ENCODE measurements around the gene SUSD5. TPM values are rescaled to one million over a fixed set of nuclear protein-coding genes. Genes with fewer than 3 reads are reported as not detected.

The SUSD5 gene
- total RNA-seq, 3 donors from 2014 or later = 0.66 to 4.2 (median 3.8) TPM

DNA sequence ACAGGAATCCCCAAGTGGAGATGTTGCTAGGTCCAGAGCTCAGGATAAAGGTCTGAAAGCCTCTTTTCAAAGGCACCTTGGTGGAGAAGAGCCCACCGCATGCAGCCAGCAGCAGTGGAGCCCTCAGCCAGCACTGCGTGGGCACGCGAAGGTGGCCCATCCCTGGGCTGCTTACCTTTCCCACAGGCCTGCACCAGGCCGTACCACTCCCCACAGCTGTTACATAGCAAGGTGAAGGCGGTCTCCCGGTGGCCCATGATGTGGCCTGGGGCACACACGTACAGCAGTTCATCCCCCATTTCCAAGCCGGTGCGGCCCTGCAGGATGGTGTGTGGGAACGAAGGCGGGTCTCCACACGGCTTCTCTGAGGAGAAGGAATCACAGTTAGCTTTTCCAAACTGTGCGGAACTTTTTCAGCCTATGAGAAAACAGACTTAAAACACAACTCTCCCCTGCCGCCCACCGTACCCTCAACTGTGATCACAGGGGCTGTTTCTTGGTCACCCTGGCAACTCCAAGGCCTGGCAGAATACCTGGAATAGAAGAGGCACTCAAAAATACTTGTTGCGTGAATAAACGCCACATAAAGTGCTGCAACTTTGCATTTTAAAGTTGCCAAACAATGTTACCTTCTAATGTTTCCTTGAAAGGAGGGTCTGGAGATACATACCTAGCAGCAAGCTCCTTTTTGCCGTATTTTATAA lies 43.7 kb downstream of the SUSD5 start:
- Histone ChIP-seq H3K4me3 (no peak overlapping the region), H3K27me3 (no peaks in the 10 kb centered on the region), H3K27ac (no peak overlapping the region), H3K4me1 (no peaks in the 10 kb centered on the region), H3K9me3 (peaks cover 0 to 6% of the 10 kb centered on the region in 2 donors), H3K36me3 (no peaks in the 10 kb centered on the region)
- intact Hi-C loops (cut with DNase I; ENCODE audit: low total_unique reads) = no loop called here
- no peak for DNase-seq (ENCODE audit: low spot score in 2 of 2)
- TF ChIP-seq POLR2AphosphoS5 (IDR thresholded peaks at IDR 0.05) (no peak), POLR2A (IDR thresholded peaks at IDR 0.05) (no peak)
- TF ChIP-seq, protein P1, sequence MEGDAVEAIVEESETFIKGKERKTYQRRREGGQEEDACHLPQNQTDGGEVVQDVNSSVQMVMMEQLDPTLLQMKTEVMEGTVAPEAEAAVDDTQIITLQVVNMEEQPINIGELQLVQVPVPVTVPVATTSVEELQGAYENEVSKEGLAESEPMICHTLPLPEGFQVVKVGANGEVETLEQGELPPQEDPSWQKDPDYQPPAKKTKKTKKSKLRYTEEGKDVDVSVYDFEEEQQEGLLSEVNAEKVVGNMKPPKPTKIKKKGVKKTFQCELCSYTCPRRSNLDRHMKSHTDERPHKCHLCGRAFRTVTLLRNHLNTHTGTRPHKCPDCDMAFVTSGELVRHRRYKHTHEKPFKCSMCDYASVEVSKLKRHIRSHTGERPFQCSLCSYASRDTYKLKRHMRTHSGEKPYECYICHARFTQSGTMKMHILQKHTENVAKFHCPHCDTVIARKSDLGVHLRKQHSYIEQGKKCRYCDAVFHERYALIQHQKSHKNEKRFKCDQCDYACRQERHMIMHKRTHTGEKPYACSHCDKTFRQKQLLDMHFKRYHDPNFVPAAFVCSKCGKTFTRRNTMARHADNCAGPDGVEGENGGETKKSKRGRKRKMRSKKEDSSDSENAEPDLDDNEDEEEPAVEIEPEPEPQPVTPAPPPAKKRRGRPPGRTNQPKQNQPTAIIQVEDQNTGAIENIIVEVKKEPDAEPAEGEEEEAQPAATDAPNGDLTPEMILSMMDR (IDR thresholded peaks at IDR 0.05) = no peak

DNA sequence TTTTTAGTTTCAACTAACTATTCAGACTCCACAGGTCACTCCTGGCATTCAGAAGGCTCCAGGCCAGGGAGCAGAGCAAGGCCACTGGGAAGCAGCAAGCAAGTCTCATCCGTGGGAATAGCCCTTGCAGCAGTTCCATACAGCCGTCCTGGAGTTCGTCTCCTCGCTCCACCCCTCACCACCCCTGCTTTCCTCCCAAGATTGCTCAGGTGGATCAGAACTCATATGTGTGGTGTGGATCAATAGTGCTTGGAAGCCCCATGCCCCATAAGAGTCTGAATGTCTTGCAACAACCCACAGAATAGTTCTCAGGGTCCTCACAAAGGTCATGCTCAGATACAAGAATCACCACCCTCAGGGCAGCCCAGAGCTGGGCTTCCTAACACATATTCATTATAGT lies 44.5 kb downstream of the SUSD5 start:
- Histone ChIP-seq H3K4me3 (no peak overlapping the region), H3K27ac (no peak overlapping the region), H3K36me3 (no peaks in the 10 kb centered on the region), H3K9me3 (no peaks in the 10 kb centered on the region), H3K27me3 (no peaks in the 10 kb centered on the region), H3K4me1 (no peaks in the 10 kb centered on the region)
- DNase-seq (ENCODE audit: low spot score in 2 of 2) = no peak
- intact Hi-C loops (cut with DNase I; ENCODE audit: low total_unique reads) = no loop called here
- TF ChIP-seq, protein P1 (IDR thresholded peaks at IDR 0.05) = no peak
- no peak for TF ChIP-seq POLR2AphosphoS5 (IDR thresholded peaks at IDR 0.05)
- no peak for TF ChIP-seq POLR2A (IDR thresholded peaks at IDR 0.05)

DNA sequence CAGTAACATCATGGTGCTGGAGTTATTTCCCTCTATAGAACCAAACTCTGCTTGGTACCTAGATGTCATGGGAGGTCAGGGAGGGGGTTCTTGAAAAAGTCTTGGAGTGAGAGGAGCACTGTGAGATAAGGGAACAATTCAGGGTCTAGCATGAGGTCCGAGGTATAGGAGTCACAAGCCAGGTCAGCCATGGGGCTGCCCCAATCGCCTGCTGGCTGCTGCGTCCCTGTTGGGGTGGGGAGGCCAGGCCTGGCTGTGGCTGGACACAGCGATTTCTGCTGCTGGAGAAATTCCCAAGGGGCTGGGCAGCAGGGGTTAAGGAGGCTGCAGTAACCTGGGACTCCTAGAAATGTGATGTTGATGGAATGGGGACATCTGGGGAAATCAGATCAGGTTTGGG lies 44.9 kb downstream of the SUSD5 start:
- no peaks in the 10 kb centered on the region for H3K27me3 ChIP-seq
- DNase-seq (ENCODE audit: low spot score in 2 of 2) = no peak
- H3K9me3 ChIP-seq = no peaks in the 10 kb centered on the region
- H3K36me3 ChIP-seq = no peaks in the 10 kb centered on the region
- no peak overlapping the region for H3K27ac ChIP-seq
- intact Hi-C loops (cut with DNase I; ENCODE audit: low total_unique reads) = no loop called here
- no peaks in the 10 kb centered on the region for H3K4me1 ChIP-seq
- H3K4me3 ChIP-seq = no peak overlapping the region
- TF ChIP-seq POLR2AphosphoS5 (IDR thresholded peaks at IDR 0.05) (no peak), POLR2A (IDR thresholded peaks at IDR 0.05) (no peak)
- TF ChIP-seq, protein P1 (IDR thresholded peaks at IDR 0.05) = no peak

DNA sequence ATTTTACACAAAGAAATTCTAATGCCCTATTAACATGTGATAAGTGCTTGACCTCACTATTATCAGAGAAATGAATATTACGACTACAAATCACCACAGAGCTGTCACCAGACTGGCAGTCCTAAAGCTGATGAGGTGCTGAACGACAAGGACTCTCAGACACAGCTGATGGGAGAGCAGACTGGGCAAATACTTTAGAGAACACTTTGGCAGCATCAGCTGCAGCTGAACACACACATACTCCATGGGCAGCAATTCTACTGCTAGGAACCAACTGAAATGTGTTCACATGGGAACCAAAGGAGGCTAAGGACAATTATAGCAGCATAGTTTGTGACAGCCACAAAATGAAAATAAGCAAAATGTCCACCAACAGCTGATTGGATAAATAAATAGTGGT lies 45.5 kb downstream of the SUSD5 start:
- no peak for DNase-seq (ENCODE audit: low spot score in 2 of 2)
- TF ChIP-seq POLR2AphosphoS5 (IDR thresholded peaks at IDR 0.05) = no peak
- Histone ChIP-seq H3K4me1 (no peaks in the 10 kb centered on the region), H3K27ac (no peak overlapping the region), H3K36me3 (no peaks in the 10 kb centered on the region), H3K4me3 (no peak overlapping the region), H3K9me3 (no peaks in the 10 kb centered on the region), H3K27me3 (no peaks in the 10 kb centered on the region)
- intact Hi-C loops (cut with DNase I; ENCODE audit: low total_unique reads) = no loop called here

DNA sequence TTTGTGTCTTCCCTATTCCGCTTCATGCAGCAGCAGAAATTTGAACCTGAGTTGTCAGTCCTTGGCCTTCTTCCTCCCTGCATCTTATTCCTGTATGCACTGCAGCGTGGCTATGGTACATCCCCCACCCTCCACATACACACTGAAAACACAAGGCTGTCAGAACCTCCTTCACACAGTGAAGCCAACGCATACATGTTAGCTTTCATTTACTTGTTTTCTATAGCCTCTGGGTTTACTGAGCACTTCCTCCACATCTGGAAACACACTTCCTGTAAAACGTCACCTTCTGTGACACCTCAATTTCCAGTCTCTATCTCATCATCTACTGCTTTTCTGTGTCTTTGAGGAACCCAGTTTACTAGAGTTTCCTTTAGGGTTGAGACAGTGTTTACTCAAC lies 47.0 kb downstream of the SUSD5 start:
- Histone ChIP-seq H3K4me3 (no peak overlapping the region), H3K4me1 (no peaks in the 10 kb centered on the region), H3K27me3 (no peaks in the 10 kb centered on the region), H3K27ac (no peak overlapping the region), H3K9me3 (no peaks in the 10 kb centered on the region), H3K36me3 (no peaks in the 10 kb centered on the region)
- TF ChIP-seq, protein P1 (IDR thresholded peaks at IDR 0.05) = no peak
- TF ChIP-seq POLR2A (IDR thresholded peaks at IDR 0.05) (no peak), POLR2AphosphoS5 (IDR thresholded peaks at IDR 0.05) (no peak)
- no peak for DNase-seq (ENCODE audit: low spot score in 2 of 2)
- intact Hi-C loops (cut with DNase I; ENCODE audit: low total_unique reads) = no loop called here

All from breast epithelium (tissue), 4 donors.